Glutamatergic neuron (in vitro differentiated cells): ENCODE data around the gene SLC25A20. TPM values are rescaled to one million over a fixed set of nuclear protein-coding genes. Genes with fewer than 3 reads are reported as not detected.
"Not testable (repeated sequence)": the region's sequence is repeated elsewhere in the genome, so short reads cannot be mapped to it uniquely, and the experiment has no call there.

Source experiments
- DNase-seq: peaks from one replicate; pipeline ENCODE4 v3.0.0; 2022
- H3K27ac Mint-ChIP-seq: one replicate; pipeline ENCODE4 v1.8.0; 2020; ENCODE audit warnings: mild to moderate bottlenecking, mixed read lengths, inconsistent platforms; ENCODE audit not compliant: unreplicated experiment
- H3K27me3 Mint-ChIP-seq: one replicate; pipeline ENCODE4 v1.8.0; 2020; ENCODE audit warnings: mild to moderate bottlenecking, moderate library complexity, mixed read lengths, inconsistent platforms; ENCODE audit not compliant: unreplicated experiment
- H3K36me3 Mint-ChIP-seq: one replicate; pipeline ENCODE4 v1.8.0; 2020; ENCODE audit warnings: mild to moderate bottlenecking, mixed read lengths, inconsistent platforms; ENCODE audit not compliant: unreplicated experiment
- H3K4me1 Mint-ChIP-seq: one replicate; pipeline ENCODE4 v1.8.0; 2020; ENCODE audit warnings: mild to moderate bottlenecking, low read depth, mixed read lengths, inconsistent platforms; ENCODE audit not compliant: unreplicated experiment
- H3K4me3 Mint-ChIP-seq: one replicate; pipeline ENCODE4 v1.8.0; 2020; ENCODE audit warnings: mild to moderate bottlenecking, mixed read lengths, inconsistent platforms; ENCODE audit not compliant: unreplicated experiment
- H3K9me3 Mint-ChIP-seq: one replicate; pipeline ENCODE4 v1.8.0; 2020; ENCODE audit warnings: mild to moderate bottlenecking, moderate library complexity, mixed read lengths, inconsistent platforms; ENCODE audit not compliant: unreplicated experiment
- CTCF ChIP-seq: fragments of 200-600 bp; sonication (generic); IDR thresholded peaks from one replicate; pipeline ENCODE4 v1.5.0; 2021; ENCODE audit not compliant: partially characterized antibody, unreplicated experiment
- total RNA-seq: library from RNA; stranded (reverse); fragmentation: NEBNext Ultra II Directional; extraction: Animal tissue kit (Norgen Biotek cat#: 25700); gene quantifications from one replicate; pipeline ENCODE4 v1.2.1, GENCODE V29; 2021; ENCODE audit not compliant: unreplicated experiment

SLC25A20 gene
- total RNA-seq, 1 donor from 2014 or later: 24.3 TPM

GRCh38 chr3:48835650-48836366 lies 62.9 kb downstream of the SLC25A20 start:
- peaks cover 1% of the 10 kb centered on the region for H3K4me1 Mint-ChIP-seq
- H3K27ac Mint-ChIP-seq: no peak overlapping the region

DNA sequence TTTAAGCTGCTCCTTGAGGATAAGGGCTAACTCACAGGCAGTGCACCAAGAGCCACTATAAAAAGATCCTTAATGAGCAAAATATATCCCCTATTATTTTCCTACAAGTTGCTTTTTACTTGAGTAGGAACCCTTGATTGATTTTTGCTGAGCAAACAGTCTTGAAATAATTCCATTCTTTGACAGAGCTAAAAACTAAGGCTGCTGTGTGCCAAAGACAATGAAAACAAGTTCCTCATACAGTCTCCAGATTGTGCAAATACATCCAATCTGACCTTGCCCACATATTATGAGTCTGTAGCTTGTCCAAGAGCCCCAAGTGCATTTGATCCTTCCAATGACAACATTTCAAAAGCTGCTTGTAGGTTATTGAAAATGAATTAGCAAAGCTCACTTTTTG lies 66.0 kb downstream of the SLC25A20 start:
- Mint-ChIP-seq H3K36me3 (no peaks in the 10 kb centered on the region), H3K4me3 (no peak overlapping the region), H3K4me1 (peaks cover 4% of the 10 kb centered on the region), H3K27me3 (no peaks in the 10 kb centered on the region), H3K27ac (no peak overlapping the region), H3K9me3 (no peaks in the 10 kb centered on the region)
- DNase-seq: no peak
- no peak for TF ChIP-seq CTCF

More at GRCh38 chr3:48835650-48836366, 62.9 kb downstream of the SLC25A20 start:
- H3K4me3 Mint-ChIP-seq: no peak overlapping the region
- DNase-seq: no peak
- H3K27me3 Mint-ChIP-seq: no peaks in the 10 kb centered on the region
- no peaks in the 10 kb centered on the region for H3K36me3 Mint-ChIP-seq
- no peak for TF ChIP-seq CTCF
- no peaks in the 10 kb centered on the region for H3K9me3 Mint-ChIP-seq

- Mint-ChIP-seq H3K27ac (no peak overlapping the region), H3K4me1 (peaks cover 7% of the 10 kb centered on the region), H3K4me3 (no peak overlapping the region), H3K27me3 (no peaks in the 10 kb centered on the region), H3K9me3 (no peaks in the 10 kb centered on the region), H3K36me3 (no peaks in the 10 kb centered on the region)
- DNase-seq: no peak
- no peak for TF ChIP-seq CTCF
These were observed 68.0 kb downstream of the SLC25A20 start for GRCh38 chr3:48830715-48831114.

DNA sequence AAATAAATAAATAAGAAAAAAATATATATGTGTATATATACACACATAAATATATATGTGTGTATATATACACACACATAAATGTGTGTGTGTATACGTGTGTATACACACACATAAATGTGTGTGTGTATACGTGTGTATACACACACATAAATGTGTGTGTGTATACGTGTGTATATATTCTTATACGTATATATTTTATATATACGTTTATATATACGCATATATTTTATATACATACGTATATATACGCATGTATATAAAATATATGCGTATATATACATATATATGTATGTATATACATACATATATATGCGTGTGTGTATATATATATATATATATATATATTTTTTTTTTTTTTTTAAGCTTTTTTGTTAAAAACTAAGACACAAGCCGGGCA lies 69.2 kb downstream of the SLC25A20 start:
- not testable (repeated sequence) for H3K4me3 Mint-ChIP-seq, H3K4me1 Mint-ChIP-seq, H3K9me3 Mint-ChIP-seq, H3K36me3 Mint-ChIP-seq, H3K27me3 Mint-ChIP-seq, H3K27ac Mint-ChIP-seq, DNase-seq

DNA sequence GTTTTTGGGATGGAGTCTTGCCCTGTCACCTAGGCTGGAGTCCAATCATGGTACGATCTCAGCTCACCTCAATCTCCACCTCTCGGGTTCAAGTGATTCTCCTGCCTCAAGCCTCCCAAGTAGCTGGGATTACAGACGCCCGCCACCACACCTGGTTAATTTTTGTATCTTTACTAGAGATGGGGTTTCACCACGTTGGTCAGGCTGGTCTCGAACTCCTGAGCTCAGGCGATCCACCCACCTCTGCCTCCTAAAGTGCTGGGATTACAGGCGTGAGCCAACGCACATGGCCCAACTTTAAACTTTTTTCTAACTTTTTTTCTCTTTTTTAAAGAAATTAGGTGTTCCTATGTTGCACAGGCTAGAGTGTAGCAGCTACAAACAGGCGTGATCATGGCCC lies 70.8 kb downstream of the SLC25A20 start:
- not testable (repeated sequence) for DNase-seq, H3K36me3 Mint-ChIP-seq, H3K27me3 Mint-ChIP-seq

GRCh38 chr3:48826451-48826850 lies 72.2 kb downstream of the SLC25A20 start:
- Mint-ChIP-seq H3K4me3 (no peak overlapping the region), H3K27me3 (no peaks in the 10 kb centered on the region), H3K4me1 (peaks cover 7% of the 10 kb centered on the region), H3K36me3 (no peaks in the 10 kb centered on the region), H3K27ac (no peak overlapping the region), H3K9me3 (no peaks in the 10 kb centered on the region)
- DNase-seq: no peak
- TF ChIP-seq CTCF: no peak

More for the DNA sequence above, 70.8 kb downstream of the SLC25A20 start:
- H3K27ac Mint-ChIP-seq, H3K4me3 Mint-ChIP-seq, H3K9me3 Mint-ChIP-seq, H3K4me1 Mint-ChIP-seq: not testable (repeated sequence)
